ENCODE data around the gene FANCI.

Gene FANCI

GRCh38 chr15:89320200-89320599, 76.4 kb downstream of the FANCI start:
- TF ChIP-seq ZNF2 (tag by site-specific recombination; IDR thresholded peaks at IDR 0.05) (no peak), SCRT2 (tag by site-specific recombination; IDR thresholded peaks at IDR 0.05) (no peak), HOXC10 (CRISPR knock-in tag; IDR thresholded peaks at IDR 0.05) (no peak), ZNF792 (tag by site-specific recombination; IDR thresholded peaks at IDR 0.05) (no peak), ZNF621 (tag by site-specific recombination; IDR thresholded peaks at IDR 0.05) (no peak), ELK4 (IDR thresholded peaks at IDR 0.05; ENCODE audit: borderline replicate concordance, low read depth, low read length) (no peak), ZNF426 (tag by site-specific recombination; IDR thresholded peaks at IDR 0.05) (no peak), EGR2 (tag by site-specific recombination; IDR thresholded peaks at IDR 0.05; ENCODE audit: low read depth) (no peak), ZNF580 (tag by site-specific recombination; IDR thresholded peaks at IDR 0.05) (no peak)
- CTCF ChIA-PET: interaction anchor here (0.7 to 3.7 kb wide), 5 partner anchors 11 to 262 kb away, joined by 3 to 18 read pairs (median 3); no protein-coding TSS in a partner anchor

GRCh38 chr15:89321521-89322410, 78.0 kb downstream of the FANCI start:
- peaks cover 76 to 100% of the 10 kb centered on the region in 2 experiments for H3K36me3 ChIP-seq (ENCODE audit: control insufficient read depth in 2 of 2, insufficient read depth in 1 of 2, low read length in 2 of 2)
- POLR2A ChIA-PET: interaction anchor here (0.6 to 4.4 kb wide), 4 partner anchors 8 to 77 kb away, joined by 4 to 21 read pairs (median 4); partner anchors contain the start of gene POLG
- CTCF ChIA-PET: interaction anchor here (0.5 to 3.7 kb wide), 3 partner anchors 10 to 115 kb away, joined by 3 to 18 read pairs (median 3); no protein-coding TSS in a partner anchor
- TF ChIP-seq ZNF214 (tag by site-specific recombination; IDR thresholded peaks at IDR 0.05; ENCODE audit: borderline replicate concordance): no peak
- TF ChIP-seq ZFP41 (tag by site-specific recombination; IDR thresholded peaks at IDR 0.05; ENCODE audit: borderline replicate concordance): no peak
- 0 out of 2 replicates have a peak, but pooled peaks have one; percentile 9 for TF ChIP-seq CTCF (tag by site-specific recombination; IDR thresholded peaks at IDR 0.05)
- TF ChIP-seq ZNF654 (tag by site-specific recombination; IDR thresholded peaks at IDR 0.05; ENCODE audit: low read depth): no peak
- TF ChIP-seq HIC1 (tag by site-specific recombination; IDR thresholded peaks at IDR 0.05): no peak
- TF ChIP-seq ZNF580 (tag by site-specific recombination; IDR thresholded peaks at IDR 0.05): no peak
- TF ChIP-seq GLIS1 (tag by site-specific recombination; IDR thresholded peaks at IDR 0.05): peak; percentile 38; the same call in 1 of the 2 replicates
- H3K27ac ChIP-seq (ENCODE audit: extremely low read depth, low read depth, low read length): no peak overlapping the region
- no peaks in the 10 kb centered on the region for H3K9me3 ChIP-seq (ENCODE audit: control insufficient read depth, insufficient read depth, low read depth, low read length)
- H3K4me1 ChIP-seq (ENCODE audit: control insufficient read depth, insufficient read depth, low read length): no peaks in the 10 kb centered on the region
- no peak overlapping the region for H3K4me3 ChIP-seq (ENCODE audit: low read depth, low read length)

More at GRCh38 chr15:89320200-89320599, 76.4 kb downstream of the FANCI start:
- Histone ChIP-seq H3K9me3 (ENCODE audit: control insufficient read depth, insufficient read depth, low read depth, low read length) (no peaks in the 10 kb centered on the region), H3K36me3 (ENCODE audit: control insufficient read depth in 2 of 2, insufficient read depth in 1 of 2, low read length in 2 of 2) (peaks cover 74 to 100% of the 10 kb centered on the region in 2 experiments), H3K4me1 (ENCODE audit: control insufficient read depth, insufficient read depth, low read length) (no peaks in the 10 kb centered on the region), H3K4me3 (ENCODE audit: low read depth, low read length) (no peak overlapping the region), H3K27ac (ENCODE audit: extremely low read depth, low read depth, low read length) (peak overlapping the region; percentile 40; the same call in 1 of the 2 replicates)
- POLR2A ChIA-PET: interaction anchor here (0.9 to 4.4 kb wide), 3 partner anchors 9 to 22 kb away, joined by 3 to 21 read pairs (median 4); partner anchors contain the start of gene POLG

All from HEK293 (cell line).